Ureter (tissue), 1 donor: ENCODE results near the gene CDH4. TPM values are rescaled to one million over a fixed set of nuclear protein-coding genes. Genes with fewer than 3 reads are reported as not detected.

Source experiments
- DNase-seq: peaks from one replicate; pipeline ENCODE4 v3.0.0-alpha.2; 2020; ENCODE audit warnings: low spot score
- total RNA-seq: library from RNA; stranded (reverse); gene quantifications from one replicate; pipeline ENCODE4 v1.2.4, GENCODE V29; 2023
- donor health status: DM: yes; HTN: yes; CAD: no.

The CDH4 gene
- total RNA-seq, 1 donor from 2014 or later: 0.26 TPM

- no peak for DNase-seq
These were observed 656.3 kb downstream of the CDH4 start for GRCh38 chr20:61908057-61909026.

DNA sequence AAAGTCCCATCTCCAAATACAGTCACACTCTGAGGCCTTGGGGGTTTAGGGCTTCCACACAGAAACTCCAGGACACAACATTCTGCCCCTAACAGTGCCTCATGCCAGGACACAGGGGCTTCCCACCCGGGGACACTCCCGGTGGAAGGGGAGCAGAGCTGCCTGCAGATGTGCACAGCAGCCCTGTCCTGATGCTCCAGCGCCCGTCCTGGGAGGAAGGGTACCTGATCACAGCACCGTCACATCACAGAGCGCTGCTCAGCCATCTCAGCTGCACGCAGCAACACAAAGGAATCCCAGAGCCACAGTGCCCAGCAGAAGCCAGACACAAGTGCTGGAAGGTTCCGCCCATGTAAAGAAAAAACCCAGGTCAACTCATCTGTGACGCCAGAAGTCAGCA is 657.0 kb downstream of the CDH4 start:
- no peak for DNase-seq

- DNase-seq: no peak
These were observed 657.8 kb downstream of the CDH4 start for GRCh38 chr20:61909821-61910220.

GRCh38 chr20:61911824-61912223 is 659.8 kb downstream of the CDH4 start:
- no peak for DNase-seq

DNA sequence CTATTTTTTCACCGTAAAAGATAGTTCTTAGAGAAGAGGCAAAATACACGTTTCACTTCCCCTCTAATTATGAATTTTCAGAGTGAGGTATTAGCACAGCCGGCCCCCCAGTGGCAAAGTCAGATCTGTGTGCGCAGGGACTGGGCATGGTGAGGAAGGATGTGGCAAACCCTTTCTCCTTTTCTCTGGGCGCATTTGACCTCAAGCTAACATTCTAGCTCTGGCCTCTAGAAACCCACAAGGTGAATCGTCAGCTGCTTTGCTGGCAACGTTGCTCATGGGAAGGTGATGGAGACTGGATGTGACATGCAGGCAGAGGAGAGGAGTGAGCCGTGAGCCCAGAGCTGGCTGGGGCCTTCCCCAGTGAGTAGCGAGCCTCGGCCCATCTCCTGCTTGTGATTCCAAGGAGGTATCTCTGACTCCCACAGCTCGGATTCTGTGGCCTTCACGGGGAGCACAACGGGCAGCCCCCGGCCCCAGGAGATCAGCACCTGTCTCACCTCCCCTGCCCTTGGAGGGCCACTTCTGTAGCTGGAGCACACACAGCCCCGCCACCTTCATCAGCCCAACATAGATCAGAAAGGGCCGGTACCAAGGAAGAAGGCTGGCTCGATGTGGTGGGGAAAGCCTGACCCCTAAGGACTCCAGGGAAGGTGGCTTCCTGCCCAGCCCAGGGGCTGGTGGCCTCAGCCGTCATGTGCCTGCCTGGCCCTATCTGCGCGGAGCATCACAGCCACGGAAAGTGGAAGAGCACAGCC is 660.8 kb downstream of the CDH4 start:
- no peak for DNase-seq

GRCh38 chr20:61913423-61914225 is 661.6 kb downstream of the CDH4 start:
- DNase-seq: no peak

DNA sequence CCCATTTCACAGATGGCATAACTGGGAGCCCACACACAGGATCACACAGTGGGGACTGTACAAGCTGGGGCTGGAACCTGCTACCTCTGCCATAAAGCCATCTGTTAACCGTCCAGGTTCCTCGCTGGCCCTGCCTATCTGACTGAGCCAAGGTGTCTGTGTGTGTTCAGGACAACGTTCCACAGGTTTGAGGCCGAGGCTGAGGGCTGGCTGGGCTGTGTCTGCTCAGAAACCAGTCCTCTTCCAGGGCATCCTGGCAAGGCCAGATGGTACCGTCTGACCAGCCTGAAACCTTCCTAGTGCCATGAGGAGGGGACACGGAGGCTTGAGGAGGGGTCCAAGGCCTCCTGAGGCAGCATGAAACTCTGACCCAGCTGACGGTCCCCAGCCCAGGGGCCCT is 663.0 kb downstream of the CDH4 start:
- no peak for DNase-seq

- DNase-seq: no peak
These were observed 664.3 kb downstream of the CDH4 start for GRCh38 chr20:61916318-61916891.

DNA sequence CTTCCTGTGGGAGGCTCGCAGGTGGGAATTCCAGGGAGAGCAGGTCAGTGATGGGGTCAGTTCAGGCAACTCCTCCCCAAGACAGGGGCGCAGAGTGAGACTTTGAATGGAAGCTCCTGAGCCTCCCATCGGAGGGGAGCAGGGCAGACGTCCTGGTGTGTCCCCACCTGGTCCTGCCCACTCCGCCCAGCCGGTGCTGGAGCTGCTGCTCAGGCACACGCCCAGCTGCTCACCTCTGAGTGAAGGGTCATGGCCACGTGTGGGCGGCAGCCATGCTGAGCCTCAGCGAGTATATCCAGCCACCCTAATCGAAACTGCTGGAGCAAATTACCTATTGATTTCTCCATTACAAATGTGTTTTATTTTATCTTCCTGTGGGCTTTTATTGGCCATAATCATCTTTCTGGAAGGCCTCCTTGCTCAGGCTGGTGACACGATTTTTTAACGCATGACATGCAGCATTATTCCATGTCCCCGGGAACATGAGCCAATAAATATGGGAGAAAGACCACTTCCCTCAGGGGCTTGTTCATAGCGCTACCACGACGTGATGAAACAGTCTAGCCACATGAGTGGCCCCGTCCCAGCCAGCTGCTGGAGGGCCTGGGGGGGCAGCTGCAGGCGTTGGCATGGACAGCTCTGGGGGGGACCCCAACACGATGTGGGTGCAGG is 665.5 kb downstream of the CDH4 start:
- DNase-seq: no peak

- no peak for DNase-seq
These were observed 666.5 kb downstream of the CDH4 start for GRCh38 chr20:61918548-61918947.

GRCh38 chr20:61919239-61919638 is 667.2 kb downstream of the CDH4 start:
- no peak for DNase-seq

- no peak for DNase-seq
These were observed 667.8 kb downstream of the CDH4 start for GRCh38 chr20:61919675-61920365.

GRCh38 chr20:61922411-61922810 is 670.4 kb downstream of the CDH4 start:
- DNase-seq: no peak

- no peak for DNase-seq
These were observed 670.9 kb downstream of the CDH4 start for GRCh38 chr20:61922936-61923335.

GRCh38 chr20:61923371-61924166 is 671.5 kb downstream of the CDH4 start:
- DNase-seq: no peak

DNA sequence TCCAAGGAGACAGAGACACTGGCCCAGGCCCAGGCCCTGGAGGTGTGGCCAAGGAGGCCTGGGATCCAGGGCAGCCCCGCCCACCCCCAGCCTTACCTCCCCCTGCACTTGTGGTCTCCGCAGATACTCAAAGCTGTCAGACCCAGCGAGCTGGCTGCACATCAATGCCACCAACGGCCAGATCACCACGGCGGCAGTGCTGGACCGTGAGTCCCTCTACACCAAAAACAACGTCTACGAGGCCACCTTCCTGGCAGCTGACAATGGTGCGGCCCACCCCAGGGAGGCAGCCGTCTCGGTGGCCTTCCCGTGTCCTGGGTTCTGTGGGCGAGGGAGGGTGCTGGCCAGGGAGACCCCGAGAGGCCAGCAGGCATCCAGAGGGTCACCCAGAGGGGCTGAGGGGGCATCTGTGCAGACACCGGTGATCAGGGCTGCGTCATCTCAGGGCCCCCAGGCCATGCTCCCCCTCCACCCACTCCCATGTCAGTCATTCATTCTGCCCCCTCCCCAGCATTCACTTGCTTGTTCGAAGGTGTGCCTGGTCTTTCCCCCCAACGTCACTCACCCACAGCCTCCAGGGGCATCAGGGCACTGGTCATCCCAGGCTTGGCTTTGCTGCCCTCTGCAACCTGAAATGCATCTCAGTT is 672.3 kb downstream of the CDH4 start:
- DNase-seq: no peak

DNA sequence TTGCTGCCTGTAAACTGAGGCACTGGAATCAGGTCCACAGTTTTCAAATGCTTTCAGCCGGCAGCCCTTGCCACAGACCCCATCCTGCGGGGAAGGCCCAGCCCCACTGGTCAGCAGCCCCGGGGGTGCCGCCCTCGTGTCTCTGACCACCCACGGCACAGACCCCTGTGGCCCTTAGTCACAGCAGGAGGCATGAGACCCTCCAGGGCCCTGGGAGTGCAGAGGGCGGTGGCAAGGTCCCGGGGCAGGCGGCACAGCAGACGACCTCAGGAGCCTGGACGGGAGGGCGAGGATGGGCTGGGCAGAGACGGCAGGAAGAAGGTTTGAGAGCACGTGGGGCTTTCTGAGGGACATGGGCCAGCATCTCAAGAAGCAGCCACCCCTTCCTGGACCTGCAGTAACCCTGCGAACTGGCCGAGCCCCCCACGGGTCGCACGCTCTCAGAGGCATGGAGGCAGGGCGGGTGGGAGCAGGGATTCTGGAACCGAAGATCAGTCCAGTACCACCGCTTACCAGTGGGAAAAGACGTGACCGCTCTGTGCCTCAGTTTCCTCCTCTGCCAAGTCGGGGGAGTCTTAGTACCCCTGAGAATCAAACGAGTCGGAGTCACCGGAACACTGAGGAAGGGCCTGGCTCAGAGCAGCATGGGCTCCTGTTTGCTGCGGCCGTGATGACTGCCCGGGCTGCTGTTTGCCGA is 672.9 kb downstream of the CDH4 start:
- no peak for DNase-seq

- no peak for DNase-seq
These were observed 673.6 kb downstream of the CDH4 start for GRCh38 chr20:61925555-61926252.
